Thoracic aorta (tissue), 2 donors: Measurements from ENCODE around the gene KAT6B. TPM values are rescaled to one million over a fixed set of nuclear protein-coding genes. Genes with fewer than 3 reads are reported as not detected.

Experiments used
- ATAC-seq: fragments of 150-250 bp; one replicate; pipeline ENCODE4 v1.8.0; 2017; ENCODE audit warnings: low read depth; ENCODE audit not compliant: insufficient number of reproducible peaks, low FRiP score
- DNase-seq: peaks from one replicate; pipeline ENCODE4 v3.0.0-alpha.2; 2020; ENCODE audit warnings: low spot score
- H3K27ac ChIP-seq, 2 donors: fragments of 200-600 bp; sonication (generic); 1 replicate in 1 of 2; 2 replicates in 1 of 2; pipeline ENCODE4 v1.5.1; 2016; ENCODE audit warnings: mild to moderate bottlenecking in 2 of 2, moderate library complexity in 2 of 2
- H3K27me3 ChIP-seq: fragments of 200-600 bp; sonication (generic); replicated peaks from 2 replicates; pipeline ENCODE4 v1.6.0; 2016; ENCODE audit warnings: mild to moderate bottlenecking; ENCODE audit not compliant: insufficient read depth
- H3K36me3 ChIP-seq: fragments of 200-600 bp; sonication (generic); one replicate; pipeline ENCODE4 v1.5.1; 2016
- H3K4me1 ChIP-seq, 2 donors: fragments of 200-600 bp; sonication (generic); 1 replicate in 1 of 2; 2 replicates in 1 of 2; pipeline versions ENCODE4 v1.5.1 to v1.6.0; 2016; ENCODE audit warnings: low read depth in 2 of 2, mild to moderate bottlenecking in 1 of 2; ENCODE audit not compliant: control insufficient read depth in 1 of 2
- H3K4me3 ChIP-seq: fragments of 200-600 bp; sonication (generic); 2 replicates; pipeline ENCODE4 v1.5.1; 2016; ENCODE audit warnings: mild to moderate bottlenecking
- H3K9me3 ChIP-seq: fragments of 200-600 bp; sonication (generic); 2 replicates; pipeline ENCODE4 v1.5.1; 2016
- CTCF ChIP-seq: fragments of 200-600 bp; sonication (generic); IDR thresholded peaks from one replicate; pipeline ENCODE4 v1.5.1; 2019; ENCODE audit warnings: antibody characterized with exemption
- total RNA-seq, 2 donors: library from RNA; depleted of rRNA; stranded (reverse); fragments of >200 nt; gene quantifications; one replicate each; pipeline versions ENCODE4 v1.1.0 to v1.2.3, GENCODE V29; 2016

Gene KAT6B
- total RNA-seq, 2 donors from 2014 or later, result 38.4 to 46.9 TPM

- no peak for TF ChIP-seq CTCF
- H3K36me3 ChIP-seq, result no peaks in the 10 kb centered on the region
- H3K27me3 ChIP-seq, result no peaks in the 10 kb centered on the region
- peaks cover 7 to 24% of the 10 kb centered on the region in 2 donors for H3K4me1 ChIP-seq
- no peak overlapping the region for H3K27ac ChIP-seq
- H3K4me3 ChIP-seq, result no peak overlapping the region
- H3K9me3 ChIP-seq, result no peaks in the 10 kb centered on the region
- DNase-seq (no peak), ATAC-seq (no peak)
These were observed 131.0 kb downstream of the KAT6B start for GRCh38 chr10:74957285-74957961.

- Histone ChIP-seq H3K36me3 (no peaks in the 10 kb centered on the region), H3K27me3 (no peaks in the 10 kb centered on the region), H3K27ac (no peak overlapping the region), H3K4me3 (no peak overlapping the region), H3K9me3 (no peaks in the 10 kb centered on the region), H3K4me1 (peaks cover 7 to 20% of the 10 kb centered on the region in 2 donors)
- ATAC-seq (no peak), DNase-seq (no peak)
- no peak for TF ChIP-seq CTCF
These were observed 131.9 kb downstream of the KAT6B start for GRCh38 chr10:74958316-74958715.

GRCh38 chr10:74960670-74961069, 134.3 kb downstream of the KAT6B start:
- peaks cover 7 to 17% of the 10 kb centered on the region in 2 donors for H3K4me1 ChIP-seq
- ATAC-seq (no peak), DNase-seq (no peak)
- no peaks in the 10 kb centered on the region for H3K36me3 ChIP-seq
- H3K9me3 ChIP-seq, result no peaks in the 10 kb centered on the region
- TF ChIP-seq CTCF, result no peak
- H3K27ac ChIP-seq, result no peak overlapping the region
- H3K27me3 ChIP-seq, result no peaks in the 10 kb centered on the region
- no peak overlapping the region for H3K4me3 ChIP-seq

- Histone ChIP-seq H3K4me3 (no peak overlapping the region), H3K27me3 (no peaks in the 10 kb centered on the region), H3K36me3 (no peaks in the 10 kb centered on the region), H3K4me1 (peaks cover 5 to 8% of the 10 kb centered on the region in 2 donors), H3K9me3 (no peaks in the 10 kb centered on the region), H3K27ac (no peak overlapping the region)
- no peak for TF ChIP-seq CTCF
- ATAC-seq (no peak), DNase-seq (no peak)
These were observed 136.1 kb downstream of the KAT6B start for GRCh38 chr10:74962517-74962916.

DNA sequence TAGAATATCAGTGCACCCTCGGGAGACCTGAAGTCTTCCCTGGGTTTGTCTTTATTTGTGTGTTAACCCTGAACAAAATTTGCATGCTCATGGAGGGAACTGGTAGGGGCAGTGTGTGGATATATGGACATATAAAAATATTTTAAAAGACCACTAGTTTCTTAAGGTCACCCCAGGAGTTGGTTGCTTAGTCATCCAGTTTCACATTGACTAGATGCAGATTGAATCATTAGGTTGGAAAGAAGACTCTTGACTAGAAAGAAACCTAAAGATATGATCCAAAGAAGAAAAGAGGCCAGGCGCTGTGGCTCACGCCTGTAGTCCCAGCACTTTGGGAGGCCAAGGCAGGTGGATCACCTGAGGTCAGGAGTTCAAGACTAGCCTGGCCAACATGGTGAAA, 137.1 kb downstream of the KAT6B start:
- Histone ChIP-seq H3K4me3 (no peak overlapping the region), H3K27me3 (no peaks in the 10 kb centered on the region), H3K36me3 (no peaks in the 10 kb centered on the region), H3K9me3 (no peaks in the 10 kb centered on the region), H3K27ac (no peak overlapping the region), H3K4me1 (peaks cover 2 to 7% of the 10 kb centered on the region in 2 donors)
- no peak for TF ChIP-seq CTCF
- ATAC-seq (no peak), DNase-seq (no peak)
